LNCaP clone FGC (cell line): ENCODE measurements around the gene SSPN.

Experiments used
- DNase-seq: peaks from one replicate; pipeline ENCODE4 v3.0.0-alpha.2; 2011; ENCODE audit warnings: low read depth
- H3K4me3 ChIP-seq: 2 replicates; pipeline ENCODE4 v1.5.1; 2011; ENCODE audit warnings: mild to moderate bottlenecking, low read depth, low read length, control low read depth
- TF ChIP-seq, protein P1 (sequence below): IDR thresholded peaks from 2 replicates; pipeline ENCODE4 v1.5.1; 2012; ENCODE audit warnings: mild to moderate bottlenecking; ENCODE audit not compliant: control insufficient read depth, insufficient read depth; ENCODE audit errors: extremely low read depth

The SSPN gene

DNA sequence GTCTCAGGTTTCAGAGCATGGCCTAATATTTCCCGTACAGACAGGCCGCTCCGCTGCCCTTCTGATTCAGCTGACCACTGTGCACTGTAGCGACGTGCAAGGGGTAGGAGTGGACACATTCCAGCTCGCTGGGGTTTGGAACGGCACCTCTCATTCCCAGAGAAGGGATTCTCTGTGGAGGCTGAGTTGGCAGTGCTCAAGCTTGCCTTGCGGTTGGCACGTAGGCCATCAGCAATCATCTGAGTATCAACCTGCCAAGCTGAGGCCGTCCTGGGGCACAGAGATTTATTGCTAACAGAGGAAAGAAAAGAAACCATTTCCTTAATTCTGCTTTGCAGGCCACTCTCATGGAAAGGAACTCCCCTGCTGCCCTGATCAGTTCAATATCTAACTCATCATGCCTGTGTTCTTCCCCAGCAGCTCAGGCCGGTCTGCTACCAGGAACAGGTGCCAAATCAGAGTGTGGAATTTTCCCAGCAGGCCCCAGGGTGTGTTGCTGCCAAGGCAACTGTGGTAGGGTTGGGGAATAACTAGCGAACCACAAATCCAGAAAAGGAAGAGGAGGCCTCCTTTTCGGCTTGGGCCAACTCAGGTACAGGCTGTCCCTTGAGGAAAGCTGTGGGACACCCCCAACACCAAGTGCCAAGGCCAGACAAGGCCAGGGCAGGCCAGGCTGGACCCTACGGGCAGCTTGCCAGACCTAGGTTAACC is 92.5 kb downstream of the SSPN start:
- TF ChIP-seq, protein P1, sequence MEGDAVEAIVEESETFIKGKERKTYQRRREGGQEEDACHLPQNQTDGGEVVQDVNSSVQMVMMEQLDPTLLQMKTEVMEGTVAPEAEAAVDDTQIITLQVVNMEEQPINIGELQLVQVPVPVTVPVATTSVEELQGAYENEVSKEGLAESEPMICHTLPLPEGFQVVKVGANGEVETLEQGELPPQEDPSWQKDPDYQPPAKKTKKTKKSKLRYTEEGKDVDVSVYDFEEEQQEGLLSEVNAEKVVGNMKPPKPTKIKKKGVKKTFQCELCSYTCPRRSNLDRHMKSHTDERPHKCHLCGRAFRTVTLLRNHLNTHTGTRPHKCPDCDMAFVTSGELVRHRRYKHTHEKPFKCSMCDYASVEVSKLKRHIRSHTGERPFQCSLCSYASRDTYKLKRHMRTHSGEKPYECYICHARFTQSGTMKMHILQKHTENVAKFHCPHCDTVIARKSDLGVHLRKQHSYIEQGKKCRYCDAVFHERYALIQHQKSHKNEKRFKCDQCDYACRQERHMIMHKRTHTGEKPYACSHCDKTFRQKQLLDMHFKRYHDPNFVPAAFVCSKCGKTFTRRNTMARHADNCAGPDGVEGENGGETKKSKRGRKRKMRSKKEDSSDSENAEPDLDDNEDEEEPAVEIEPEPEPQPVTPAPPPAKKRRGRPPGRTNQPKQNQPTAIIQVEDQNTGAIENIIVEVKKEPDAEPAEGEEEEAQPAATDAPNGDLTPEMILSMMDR: no peak
- H3K4me3 ChIP-seq: no peak overlapping the region
- DNase-seq: no peak

DNA sequence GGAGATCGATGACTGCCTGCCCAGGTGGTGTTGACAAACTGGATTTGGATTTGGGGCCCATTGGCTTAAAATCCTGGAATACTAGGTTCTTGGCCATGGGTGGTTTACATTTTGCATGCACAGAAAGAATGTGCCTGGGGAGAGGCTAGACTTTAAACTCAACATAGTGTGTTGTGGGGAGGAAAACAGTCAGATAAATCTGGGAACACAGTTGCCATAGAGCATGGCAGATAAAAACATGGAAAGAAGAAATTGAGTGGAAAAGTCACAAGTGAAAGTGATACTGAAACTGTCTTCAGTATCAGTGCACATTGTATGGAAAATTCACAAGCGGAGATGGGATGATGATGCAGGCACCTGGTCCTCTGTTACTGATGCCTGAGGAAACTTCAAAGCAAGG is 95.2 kb downstream of the SSPN start:
- no peak for DNase-seq
- TF ChIP-seq, protein P1: no peak
- no peak overlapping the region for H3K4me3 ChIP-seq

DNA sequence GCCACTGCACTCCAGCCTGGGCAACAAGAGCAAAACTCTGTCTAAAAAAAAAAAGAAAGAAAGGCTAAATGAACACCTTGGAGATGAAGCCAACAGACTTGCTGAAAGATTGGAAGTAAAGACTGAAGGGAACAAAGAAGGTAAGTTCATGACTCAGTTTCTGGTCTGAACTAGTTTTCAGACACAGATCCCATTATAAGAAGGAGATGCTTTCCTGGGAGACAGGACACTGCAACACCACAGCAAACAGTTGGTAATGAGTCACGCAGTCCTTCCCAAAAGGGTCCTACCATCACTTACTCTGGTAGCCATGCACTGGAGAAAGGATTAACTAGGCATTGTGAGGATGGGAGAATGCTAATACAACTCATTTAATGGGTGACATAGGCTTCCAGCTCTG is 97.2 kb downstream of the SSPN start:
- TF ChIP-seq, protein P1: no peak
- H3K4me3 ChIP-seq: no peak overlapping the region
- no peak for DNase-seq

DNA sequence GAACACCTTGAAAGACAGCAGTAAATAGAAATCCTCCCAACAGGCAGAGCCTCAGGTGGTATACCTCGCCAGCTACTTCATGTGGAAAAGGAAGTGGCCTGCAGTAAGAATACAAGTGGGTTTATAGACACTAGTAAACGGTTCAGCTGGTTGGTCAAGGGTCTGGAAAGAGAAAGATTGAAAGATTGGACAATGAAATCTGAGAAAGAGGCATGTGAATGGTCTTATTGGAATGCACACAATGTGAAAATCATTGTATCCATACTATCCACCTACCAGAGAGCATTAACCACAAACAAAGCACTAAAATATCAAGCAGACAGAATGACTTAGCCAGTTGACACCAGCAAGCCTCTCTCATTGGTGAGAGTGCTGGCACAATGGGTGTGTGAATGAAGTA is 98.2 kb downstream of the SSPN start:
- TF ChIP-seq, protein P1: no peak
- H3K4me3 ChIP-seq: no peak overlapping the region
- DNase-seq: no peak

DNA sequence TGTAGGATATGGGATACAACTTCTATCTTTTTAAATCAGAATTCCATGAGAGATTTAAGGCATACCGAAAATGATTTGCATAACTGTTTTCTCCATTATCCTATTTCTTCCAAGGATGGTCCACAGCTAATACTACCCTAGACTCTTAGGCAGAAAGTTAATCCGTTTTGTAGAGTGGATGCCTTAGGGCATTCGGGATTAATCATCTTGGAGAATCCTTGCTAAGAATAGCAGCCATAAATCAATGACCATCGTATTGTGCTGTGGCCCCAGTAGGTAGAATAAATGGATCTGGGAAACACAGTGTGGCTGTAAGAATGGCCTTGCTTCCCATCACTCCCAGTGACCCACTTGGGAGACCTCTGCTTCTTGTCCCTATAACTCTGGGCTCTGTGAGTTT is 99.6 kb downstream of the SSPN start:
- no peak for DNase-seq
- TF ChIP-seq, protein P1: no peak

DNA sequence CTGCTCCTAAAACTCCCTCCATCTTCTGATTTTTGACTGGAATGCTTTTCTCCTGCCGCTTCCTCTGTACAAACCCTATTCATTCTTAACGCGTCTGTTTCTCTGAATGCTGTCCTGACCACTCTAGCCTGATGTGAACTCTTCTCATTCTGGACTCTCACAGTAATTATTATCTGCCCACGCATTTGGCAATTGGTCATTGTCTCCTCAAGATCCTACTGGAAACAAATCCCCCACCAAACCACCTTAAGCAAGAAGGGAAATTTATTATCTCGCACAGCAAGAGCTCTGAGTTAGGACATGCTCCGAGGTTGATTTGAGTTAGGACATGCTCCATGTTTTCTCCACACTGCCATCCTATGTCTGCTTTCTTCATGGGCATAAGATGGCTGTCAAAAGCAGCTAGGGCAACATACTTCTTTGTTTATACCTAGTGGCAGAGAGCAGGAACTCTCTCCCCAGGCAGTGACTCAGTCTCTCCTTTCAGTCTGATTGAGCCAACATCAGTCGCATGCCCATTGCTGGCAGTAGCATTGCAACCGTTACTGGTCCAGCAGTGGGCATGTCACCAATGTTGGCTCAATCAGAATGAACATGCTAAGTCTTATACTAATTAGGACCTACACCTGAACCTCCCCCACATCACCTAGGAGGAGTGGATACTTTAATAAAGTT is 102.2 kb downstream of the SSPN start:
- TF ChIP-seq, protein P1: no peak
- DNase-seq: no peak
- no peak overlapping the region for H3K4me3 ChIP-seq

More for the DNA sequence above, 99.6 kb downstream of the SSPN start:
- no peak overlapping the region for H3K4me3 ChIP-seq
